Measurements from ENCODE around the gene MAP2K5. TPM values are rescaled to one million over a fixed set of nuclear protein-coding genes. Genes with fewer than 3 reads are reported as not detected.

MAP2K5 gene
- total RNA-seq, 4 donors from 2014 or later, result 8.0 to 14.0 (median 9.1) TPM

DNA sequence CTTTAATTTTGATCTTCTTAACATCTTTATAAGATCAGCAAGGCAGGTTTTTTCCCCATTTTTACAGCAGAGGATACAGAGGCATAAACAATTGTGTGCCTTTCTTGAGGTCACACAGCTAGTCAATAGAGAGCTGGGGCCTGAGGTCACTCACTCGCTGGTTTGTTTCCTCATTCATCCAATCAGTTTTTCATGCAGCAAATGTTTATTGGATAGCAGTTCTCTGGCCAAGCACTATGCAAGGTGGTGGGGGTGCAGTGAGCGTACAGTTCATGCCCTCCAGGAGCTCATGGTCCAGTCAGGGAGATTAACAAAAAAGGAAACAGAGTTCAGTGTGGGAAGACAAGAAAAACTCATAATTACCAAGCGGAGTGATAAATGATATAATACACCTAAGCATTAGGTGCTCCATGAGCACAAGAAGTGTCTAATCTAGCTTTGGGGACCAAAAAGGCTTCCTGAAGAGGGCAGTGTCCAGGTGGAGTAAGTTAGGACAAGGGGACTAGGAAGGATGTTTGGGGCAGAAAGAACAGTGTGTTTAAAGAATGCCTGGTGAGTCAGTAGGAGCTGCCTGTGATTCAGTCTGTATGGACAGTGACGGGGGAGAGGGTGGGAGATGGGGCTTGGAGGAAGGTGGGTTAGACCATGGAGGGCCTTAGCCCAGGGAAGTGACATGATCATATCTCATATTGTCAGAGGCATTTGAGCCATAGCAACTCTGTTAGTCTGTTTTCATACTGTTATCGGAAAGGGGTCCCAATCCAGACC is 29.3 kb downstream of the MAP2K5 start:
- WGBS, 2 donors, result 97 to 98% methylated on average over 5 of the region's 5 CpGs
- DNase-seq (ENCODE audit: low spot score in 2 of 2), result no peak
- TF ChIP-seq, protein P1, sequence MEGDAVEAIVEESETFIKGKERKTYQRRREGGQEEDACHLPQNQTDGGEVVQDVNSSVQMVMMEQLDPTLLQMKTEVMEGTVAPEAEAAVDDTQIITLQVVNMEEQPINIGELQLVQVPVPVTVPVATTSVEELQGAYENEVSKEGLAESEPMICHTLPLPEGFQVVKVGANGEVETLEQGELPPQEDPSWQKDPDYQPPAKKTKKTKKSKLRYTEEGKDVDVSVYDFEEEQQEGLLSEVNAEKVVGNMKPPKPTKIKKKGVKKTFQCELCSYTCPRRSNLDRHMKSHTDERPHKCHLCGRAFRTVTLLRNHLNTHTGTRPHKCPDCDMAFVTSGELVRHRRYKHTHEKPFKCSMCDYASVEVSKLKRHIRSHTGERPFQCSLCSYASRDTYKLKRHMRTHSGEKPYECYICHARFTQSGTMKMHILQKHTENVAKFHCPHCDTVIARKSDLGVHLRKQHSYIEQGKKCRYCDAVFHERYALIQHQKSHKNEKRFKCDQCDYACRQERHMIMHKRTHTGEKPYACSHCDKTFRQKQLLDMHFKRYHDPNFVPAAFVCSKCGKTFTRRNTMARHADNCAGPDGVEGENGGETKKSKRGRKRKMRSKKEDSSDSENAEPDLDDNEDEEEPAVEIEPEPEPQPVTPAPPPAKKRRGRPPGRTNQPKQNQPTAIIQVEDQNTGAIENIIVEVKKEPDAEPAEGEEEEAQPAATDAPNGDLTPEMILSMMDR (IDR thresholded peaks at IDR 0.05), result no peak
- TF ChIP-seq POLR2A (IDR thresholded peaks at IDR 0.05), result no peak
- intact Hi-C loops (cut with DNase I; ENCODE audit: low total_unique reads), result no loop called here
- no peak overlapping the region for H3K4me3 ChIP-seq (ENCODE audit: low read depth, poor library complexity, severe bottlenecking)

DNA sequence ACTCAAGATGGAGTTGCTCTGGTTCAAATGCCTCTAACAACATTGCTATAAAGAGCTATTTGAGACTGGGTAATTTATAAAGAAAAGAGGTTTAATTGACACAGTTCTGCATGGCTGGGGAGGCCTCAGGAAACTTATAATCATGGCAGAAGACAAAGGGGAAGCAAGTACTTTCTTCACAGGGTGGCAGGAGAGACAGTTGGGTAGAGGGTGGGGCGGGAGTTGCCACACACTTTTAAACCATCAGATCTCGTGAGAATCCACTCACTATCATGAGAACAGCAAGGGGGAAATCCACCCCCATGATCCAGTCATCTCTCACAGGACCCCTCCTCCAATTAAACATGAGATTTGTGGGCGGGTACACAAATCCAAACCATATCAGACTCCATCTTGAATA is 30.7 kb downstream of the MAP2K5 start:
- H3K4me3 ChIP-seq (ENCODE audit: low read depth, poor library complexity, severe bottlenecking), result no peak overlapping the region
- WGBS, 2 donors, result 86 to 88% methylated on average over 3 of the region's 3 CpGs
- intact Hi-C loops (cut with DNase I; ENCODE audit: low total_unique reads), result no loop called here
- no peak for DNase-seq (ENCODE audit: low spot score in 2 of 2)
- TF ChIP-seq POLR2A (IDR thresholded peaks at IDR 0.05), result no peak
- TF ChIP-seq, protein P1 (IDR thresholded peaks at IDR 0.05), result no peak

DNA sequence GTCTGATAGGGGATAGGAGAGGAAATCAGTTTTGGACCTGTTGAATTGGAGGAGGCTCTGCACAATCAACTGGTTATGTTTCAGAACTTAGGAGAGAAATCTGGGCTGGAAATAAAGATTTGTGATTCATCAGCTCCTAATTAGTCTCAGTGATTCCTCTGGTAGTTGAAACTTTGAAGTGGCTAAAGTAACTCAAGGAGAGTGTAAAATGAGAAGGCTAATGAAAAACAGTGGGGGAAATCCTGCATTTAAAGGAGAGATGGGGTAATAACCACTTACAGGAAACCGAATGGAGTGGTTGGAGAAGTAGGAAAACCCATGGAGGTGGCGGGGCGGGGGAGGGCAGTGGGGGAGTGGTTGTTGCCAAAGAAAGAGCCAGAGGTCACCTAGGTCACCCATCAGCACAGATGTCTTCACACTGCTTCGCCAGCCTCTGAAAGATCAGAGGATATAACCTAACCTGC is 32.6 kb downstream of the MAP2K5 start:
- WGBS, 2 donors, result 79 to 81% methylated on average over 4 of the region's 4 CpGs
- no peak for TF ChIP-seq POLR2A (IDR thresholded peaks at IDR 0.05)
- TF ChIP-seq, protein P1 (IDR thresholded peaks at IDR 0.05), result no peak
- no peak for DNase-seq (ENCODE audit: low spot score in 2 of 2)
- intact Hi-C loops (cut with DNase I; ENCODE audit: low total_unique reads), result no loop called here
- H3K4me3 ChIP-seq (ENCODE audit: low read depth, poor library complexity, severe bottlenecking), result no peak overlapping the region

DNA sequence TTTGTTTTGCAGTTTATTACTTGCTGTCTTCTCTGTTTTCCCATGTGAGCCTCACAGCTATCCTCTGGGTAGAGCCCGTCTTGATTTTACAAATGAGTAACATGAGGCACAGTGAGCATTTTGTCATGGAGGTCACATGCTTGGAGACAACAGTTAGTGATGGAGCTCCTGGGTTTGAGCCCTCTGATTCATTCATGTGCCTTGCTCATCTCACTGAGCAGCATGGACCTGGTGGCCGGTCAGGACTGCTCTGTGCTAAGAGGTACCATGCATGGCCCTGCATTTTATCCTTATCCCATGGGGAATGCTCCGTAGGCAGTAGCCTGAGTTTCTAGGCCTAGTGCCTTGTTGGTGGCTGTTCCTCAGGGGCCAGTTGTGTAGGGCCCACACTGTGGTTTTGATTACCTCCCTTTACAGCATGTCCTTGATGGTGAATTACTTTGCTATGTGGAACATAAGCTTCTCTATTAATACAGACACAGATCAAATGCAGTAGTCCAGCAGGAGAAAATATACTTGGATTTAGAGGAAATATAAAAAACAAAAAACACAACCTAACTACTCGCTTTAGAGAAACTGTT is 35.6 kb downstream of the MAP2K5 start:
- 95 to 96% methylated on average over 4 of the region's 4 CpGs for WGBS, 2 donors
- intact Hi-C loops (cut with DNase I; ENCODE audit: low total_unique reads), result no loop called here
- TF ChIP-seq POLR2A (IDR thresholded peaks at IDR 0.05), result no peak
- TF ChIP-seq, protein P1 (IDR thresholded peaks at IDR 0.05), result no peak
- no peak for DNase-seq (ENCODE audit: low spot score in 2 of 2)
- H3K4me3 ChIP-seq (ENCODE audit: low read depth, poor library complexity, severe bottlenecking), result no peak overlapping the region

DNA sequence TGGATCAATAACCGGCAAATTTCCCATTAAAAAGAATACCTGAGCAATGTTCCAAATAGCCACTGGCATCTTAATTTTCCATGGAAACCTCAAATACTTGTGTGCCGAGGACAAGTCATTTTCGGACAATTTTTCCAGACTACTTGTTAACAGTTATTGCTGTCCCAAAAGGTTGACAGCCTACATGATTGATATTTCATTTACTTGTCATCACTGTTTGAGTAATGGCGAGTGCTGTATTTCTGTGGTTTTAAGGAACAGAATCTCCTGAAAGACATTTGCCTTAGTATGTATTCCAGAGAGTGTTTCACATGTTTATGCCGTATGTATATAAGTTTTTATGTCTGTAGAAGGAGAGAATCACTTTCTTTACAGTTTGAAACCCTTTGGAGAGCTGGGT is 36.7 kb downstream of the MAP2K5 start:
- TF ChIP-seq, protein P1 (IDR thresholded peaks at IDR 0.05), result no peak
- TF ChIP-seq POLR2A (IDR thresholded peaks at IDR 0.05), result no peak
- DNase-seq (ENCODE audit: low spot score in 2 of 2), result no peak
- H3K4me3 ChIP-seq (ENCODE audit: low read depth, poor library complexity, severe bottlenecking), result no peak overlapping the region
- 85 to 86% methylated on average over 5 of the region's 5 CpGs for WGBS, 2 donors
- intact Hi-C loops (cut with DNase I; ENCODE audit: low total_unique reads), result no loop called here
